ENCODE results near the gene TBCC. TPM values are rescaled to one million over a fixed set of nuclear protein-coding genes. Genes with fewer than 3 reads are reported as not detected.

TBCC gene
- total RNA-seq, 4 donors from 2014 or later: 32.0 to 44.2 (median 37.4) TPM

GRCh38 chr6:42764911-42765648 is 19.2 kb upstream of the TBCC start:
- Histone ChIP-seq H3K27ac (no peak overlapping the region), H3K27me3 (no peaks in the 10 kb centered on the region), H3K4me1 (no peaks in the 10 kb centered on the region), H3K9me3 (no peaks in the 10 kb centered on the region), H3K36me3 (peaks cover 0 to 18% of the 10 kb centered on the region in 2 donors), H3K4me3 (no peak overlapping the region)
- WGBS, 2 donors (ENCODE audit: low coverage in 1 of 2): 81 to 83% methylated on average over 6 to 9 of the region's 9 CpGs
- no peak for ATAC-seq
- TF ChIP-seq, protein P1, sequence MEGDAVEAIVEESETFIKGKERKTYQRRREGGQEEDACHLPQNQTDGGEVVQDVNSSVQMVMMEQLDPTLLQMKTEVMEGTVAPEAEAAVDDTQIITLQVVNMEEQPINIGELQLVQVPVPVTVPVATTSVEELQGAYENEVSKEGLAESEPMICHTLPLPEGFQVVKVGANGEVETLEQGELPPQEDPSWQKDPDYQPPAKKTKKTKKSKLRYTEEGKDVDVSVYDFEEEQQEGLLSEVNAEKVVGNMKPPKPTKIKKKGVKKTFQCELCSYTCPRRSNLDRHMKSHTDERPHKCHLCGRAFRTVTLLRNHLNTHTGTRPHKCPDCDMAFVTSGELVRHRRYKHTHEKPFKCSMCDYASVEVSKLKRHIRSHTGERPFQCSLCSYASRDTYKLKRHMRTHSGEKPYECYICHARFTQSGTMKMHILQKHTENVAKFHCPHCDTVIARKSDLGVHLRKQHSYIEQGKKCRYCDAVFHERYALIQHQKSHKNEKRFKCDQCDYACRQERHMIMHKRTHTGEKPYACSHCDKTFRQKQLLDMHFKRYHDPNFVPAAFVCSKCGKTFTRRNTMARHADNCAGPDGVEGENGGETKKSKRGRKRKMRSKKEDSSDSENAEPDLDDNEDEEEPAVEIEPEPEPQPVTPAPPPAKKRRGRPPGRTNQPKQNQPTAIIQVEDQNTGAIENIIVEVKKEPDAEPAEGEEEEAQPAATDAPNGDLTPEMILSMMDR (IDR thresholded peaks at IDR 0.05): no peak
- no peak for TF ChIP-seq POLR2AphosphoS5 (IDR thresholded peaks at IDR 0.05)
- TF ChIP-seq POLR2A (IDR thresholded peaks at IDR 0.05): no peak
- no peak for TF ChIP-seq EP300 (IDR thresholded peaks at IDR 0.05)

- Histone ChIP-seq H3K27ac (no peak overlapping the region), H3K36me3 (peaks cover 0 to 35% of the 10 kb centered on the region in 2 donors), H3K9me3 (no peaks in the 10 kb centered on the region), H3K27me3 (no peaks in the 10 kb centered on the region), H3K4me3 (no peak overlapping the region), H3K4me1 (no peaks in the 10 kb centered on the region)
- TF ChIP-seq POLR2A (IDR thresholded peaks at IDR 0.05): no peak
- no peak for TF ChIP-seq EP300 (IDR thresholded peaks at IDR 0.05)
- TF ChIP-seq POLR2AphosphoS5 (IDR thresholded peaks at IDR 0.05): no peak
- TF ChIP-seq, protein P1 (IDR thresholded peaks at IDR 0.05): no peak
- 53 to 75% methylated on average over 3 of the region's 3 CpGs for WGBS, 2 donors (ENCODE audit: low coverage in 1 of 2)
- no peak for ATAC-seq
Observed at GRCh38 chr6:42762950-42763349, 17.0 kb upstream of the TBCC start.

- Histone ChIP-seq H3K4me3 (no peak overlapping the region), H3K27ac (no peak overlapping the region), H3K36me3 (peaks cover 0 to 38% of the 10 kb centered on the region in 2 donors), H3K4me1 (no peaks in the 10 kb centered on the region), H3K9me3 (no peaks in the 10 kb centered on the region), H3K27me3 (no peaks in the 10 kb centered on the region)
- ATAC-seq: no peak
- WGBS, 2 donors (ENCODE audit: low coverage in 1 of 2): 91 to 100% methylated on average over 2 to 3 of the region's 3 CpGs
- TF ChIP-seq POLR2A (IDR thresholded peaks at IDR 0.05) (no peak), EP300 (IDR thresholded peaks at IDR 0.05) (no peak), POLR2AphosphoS5 (IDR thresholded peaks at IDR 0.05) (no peak)
- TF ChIP-seq, protein P1 (IDR thresholded peaks at IDR 0.05): no peak
Observed at GRCh38 chr6:42762426-42762859, 16.5 kb upstream of the TBCC start.

- Histone ChIP-seq H3K27ac (no peak overlapping the region), H3K36me3 (peaks cover 0 to 38% of the 10 kb centered on the region in 2 donors), H3K4me1 (no peaks in the 10 kb centered on the region), H3K4me3 (no peak overlapping the region), H3K9me3 (no peaks in the 10 kb centered on the region), H3K27me3 (no peaks in the 10 kb centered on the region)
- WGBS, 2 donors (ENCODE audit: low coverage in 1 of 2): 87 to 90% methylated on average over 7 of the region's 8 CpGs
- TF ChIP-seq, protein P1 (IDR thresholded peaks at IDR 0.05): no peak
- TF ChIP-seq POLR2A (IDR thresholded peaks at IDR 0.05) (no peak), POLR2AphosphoS5 (IDR thresholded peaks at IDR 0.05) (no peak), EP300 (IDR thresholded peaks at IDR 0.05) (no peak)
- no peak for ATAC-seq
Observed at GRCh38 chr6:42761287-42762067, 15.6 kb upstream of the TBCC start.

All from gastroesophageal sphincter (tissue), 4 donors.